DND-41 (cell line): ENCODE data around the gene KCNIP4.

Source experiments
- CTCF ChIP-seq: IDR thresholded peaks from 2 replicates; pipeline ENCODE4 v1.5.1; 2012; ENCODE audit warnings: borderline replicate concordance, low read length, moderate library complexity, mild to moderate bottlenecking; ENCODE audit not compliant: poor library complexity, severe bottlenecking; ENCODE audit errors: extremely low read depth
- EZH2 ChIP-seq: IDR thresholded peaks from 3 replicates; pipeline ENCODE4 v1.6.1; 2012; ENCODE audit warnings: borderline replicate concordance, low read depth, mild to moderate bottlenecking, moderate library complexity, low read length, inconsistent platforms; ENCODE audit not compliant: severe bottlenecking

- no peak for TF ChIP-seq CTCF
- TF ChIP-seq EZH2 = no peak
Observed at GRCh38 chr4:20960291-20960690, 988.3 kb downstream of the KCNIP4 start.
